Ovary (tissue), 3 donors: Measurements from ENCODE around the gene CNN1.

Experiments
- CTCF ChIP-seq, 3 donors: fragments of 450-650 bp in 2 of 3; fragments of 200-600 bp in 1 of 3; IDR thresholded peaks; one replicate each; pipeline versions ENCODE4 v1.5.1 to v1.8.0; 2016 to 2022; ENCODE audit warnings: antibody characterized with exemption in 3 of 3, mild to moderate bottlenecking in 1 of 3
- EP300 ChIP-seq: sonication (generic); formaldehyde crosslinking; IDR thresholded peaks from one replicate; pipeline ENCODE4 v1.6.1; 2017; ENCODE audit warnings: antibody characterized with exemption
- POLR2A ChIP-seq: fragments of 450-650 bp; IDR thresholded peaks from one replicate; pipeline ENCODE4 v1.6.1; 2017; ENCODE audit warnings: antibody characterized with exemption, mild to moderate bottlenecking, moderate library complexity
- donor health status: DM: no; HTN: no; CAD: no.

GRCh38 chr19:11551603-11552235 lies 13.1 kb downstream of the CNN1 start:
- TF ChIP-seq CTCF (IDR thresholded peaks at IDR 0.05) (peak in 1 of 3 donors; percentile 34), EP300 (no peak), POLR2A (no peak)
